Left lobe of liver (tissue), 2 donors: ENCODE data around the gene SCLY. TPM values are rescaled to one million over a fixed set of nuclear protein-coding genes. Genes with fewer than 3 reads are reported as not detected.

Experiments
- ATAC-seq: fragments of 200-7000 bp; cut with Tn5 transposase; one replicate; pipeline ENCODE4 v1.9.1; 2020; ENCODE audit warnings: mild to moderate bottlenecking, moderate library complexity
- DNase-seq: peaks from one replicate; pipeline ENCODE4 v3.0.0-alpha.2; 2020; ENCODE audit warnings: low spot score
- total RNA-seq: library from RNA; stranded (reverse); gene quantifications from one replicate; pipeline ENCODE4 v1.2.1, GENCODE V29; 2021
- donor health status: DM: no; HTN: no; CAD: no; lungs with moderate emphysema.
- donor health status: DM: no; HTN: yes; CAD: no.

The SCLY gene, protein sequence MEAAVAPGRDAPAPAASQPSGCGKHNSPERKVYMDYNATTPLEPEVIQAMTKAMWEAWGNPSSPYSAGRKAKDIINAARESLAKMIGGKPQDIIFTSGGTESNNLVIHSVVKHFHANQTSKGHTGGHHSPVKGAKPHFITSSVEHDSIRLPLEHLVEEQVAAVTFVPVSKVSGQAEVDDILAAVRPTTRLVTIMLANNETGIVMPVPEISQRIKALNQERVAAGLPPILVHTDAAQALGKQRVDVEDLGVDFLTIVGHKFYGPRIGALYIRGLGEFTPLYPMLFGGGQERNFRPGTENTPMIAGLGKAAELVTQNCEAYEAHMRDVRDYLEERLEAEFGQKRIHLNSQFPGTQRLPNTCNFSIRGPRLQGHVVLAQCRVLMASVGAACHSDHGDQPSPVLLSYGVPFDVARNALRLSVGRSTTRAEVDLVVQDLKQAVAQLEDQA
- 40.6 TPM for total RNA-seq

- peak; percentile 99 for DNase-seq
Measured at GRCh38 chr2:238060542-238061314, at the start of gene SCLY. SCLY (plus strand) TSS chr2:238061001; CDS start chr2:238061055, 54 bp downstream.

DNA sequence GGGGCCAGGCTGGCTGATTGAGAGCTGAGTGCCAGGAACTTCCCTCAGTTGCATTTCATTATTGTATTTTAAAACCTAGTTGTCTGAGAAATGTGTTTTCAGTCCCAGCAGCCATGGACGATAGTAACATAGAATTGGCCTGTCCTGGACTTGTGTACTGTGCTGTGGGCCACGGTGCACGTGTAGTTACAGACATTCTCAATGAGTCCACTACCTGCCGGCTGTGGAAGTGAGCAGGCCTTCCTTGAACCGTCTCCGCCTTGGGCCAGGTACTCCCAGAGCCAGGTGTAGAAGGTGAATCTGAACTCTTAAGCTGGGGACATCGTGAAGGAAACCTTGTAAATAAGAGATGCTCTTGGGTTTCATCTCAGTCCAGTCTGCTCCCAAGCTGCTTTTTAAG, 47.0 kb upstream of the SCLY start:
- no peak for DNase-seq

More at GRCh38 chr2:238060542-238061314, at the start of gene SCLY:
- ATAC-seq: peak; percentile 90

DNA sequence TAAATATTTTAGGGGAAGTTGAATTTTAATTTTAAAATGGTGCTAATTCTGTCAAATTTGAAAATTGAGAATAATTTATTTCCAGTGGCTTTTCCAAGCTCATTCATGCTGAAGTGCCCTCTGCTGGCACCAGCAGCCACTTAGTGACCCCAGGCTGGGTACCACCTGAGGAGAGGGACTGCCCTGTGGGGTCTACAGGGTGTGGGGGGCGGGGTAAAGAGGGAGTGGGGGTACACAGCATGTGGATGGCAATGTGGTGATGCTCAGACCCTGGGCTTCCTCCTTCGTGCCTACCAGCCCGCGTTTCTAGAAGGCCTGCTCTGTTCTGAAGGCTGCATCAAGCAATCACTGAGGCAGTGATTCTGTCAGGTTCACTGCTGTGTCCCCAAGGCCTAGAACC, 45.1 kb upstream of the SCLY start:
- no peak for DNase-seq
- no peak for ATAC-seq

More for the DNA sequence above, 47.0 kb upstream of the SCLY start:
- no peak for ATAC-seq

- DNase-seq: no peak
- no peak for ATAC-seq
Measured at GRCh38 chr2:238016526-238016925, 44.3 kb upstream of the SCLY start.

DNA sequence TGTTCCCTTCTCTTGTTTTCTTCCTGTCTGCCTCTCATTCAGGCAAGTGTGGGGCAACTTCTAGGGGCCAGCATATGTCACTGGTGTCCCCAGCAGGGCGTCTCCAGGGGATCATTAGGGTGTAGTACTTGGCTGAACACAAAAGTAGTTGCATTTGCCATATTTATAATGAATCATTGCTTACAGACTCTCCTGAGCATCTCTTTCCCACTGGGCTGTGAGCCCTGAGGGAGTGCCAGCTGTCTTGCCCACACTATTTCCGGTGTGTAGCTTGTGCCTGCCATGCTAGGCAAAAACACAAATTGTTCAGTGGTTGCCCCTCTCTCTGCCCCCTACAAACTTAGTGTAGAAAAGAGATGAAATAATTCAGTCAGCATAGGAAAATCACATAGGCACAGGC, 40.8 kb upstream of the SCLY start:
- no peak for DNase-seq
- ATAC-seq: no peak

- no peak for DNase-seq
- no peak for ATAC-seq
Measured at GRCh38 chr2:238020816-238021215, 40.0 kb upstream of the SCLY start.

GRCh38 chr2:238021327-238021726, 39.5 kb upstream of the SCLY start:
- ATAC-seq (no peak), DNase-seq (no peak)

DNA sequence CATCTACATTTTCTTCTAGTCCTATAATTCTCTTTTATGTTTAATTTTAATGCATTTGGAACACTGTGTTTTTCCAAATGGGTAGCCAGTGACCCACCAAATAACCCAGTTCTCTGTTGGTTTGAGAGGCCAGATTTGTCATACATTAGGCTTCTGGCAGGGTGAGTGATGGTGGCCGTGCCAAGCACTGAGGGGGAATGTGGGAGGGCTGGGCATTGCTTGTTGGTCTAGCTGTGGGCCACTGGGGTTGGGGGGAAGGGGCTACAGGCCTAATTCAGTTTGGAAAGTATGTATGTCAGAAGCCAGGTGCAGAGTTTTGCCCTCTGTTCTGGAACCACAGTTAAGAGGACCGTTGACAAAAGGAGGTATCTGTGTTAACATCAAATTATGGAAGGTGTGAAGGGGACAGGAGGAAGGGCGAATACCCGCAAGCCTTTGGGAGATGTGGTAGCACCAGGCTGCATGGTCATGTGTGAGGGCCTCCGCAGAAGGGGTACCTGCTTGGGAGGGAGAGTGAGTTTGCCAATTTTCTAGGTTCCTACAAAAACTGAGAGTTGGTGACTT, 38.1 kb upstream of the SCLY start:
- DNase-seq: no peak
- ATAC-seq: no peak

DNA sequence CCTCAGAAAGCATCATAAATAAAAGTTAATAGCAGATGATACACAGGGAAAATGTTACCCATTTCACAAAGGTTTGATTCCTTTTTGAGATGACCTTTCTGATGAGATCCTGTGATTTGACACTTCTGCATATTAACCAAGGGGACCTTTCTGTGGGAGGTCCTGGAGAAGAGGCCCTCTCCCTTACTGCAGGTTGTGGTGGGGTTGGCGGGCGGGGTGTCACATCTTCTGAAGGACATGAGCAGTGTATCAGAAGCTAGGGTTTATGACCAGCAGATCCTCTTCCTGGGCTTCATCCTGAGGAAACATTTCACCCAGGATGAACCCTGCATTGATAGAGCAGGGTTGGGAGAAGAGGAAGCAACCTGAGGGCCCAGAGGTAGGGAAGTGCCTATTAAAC, 37.2 kb upstream of the SCLY start:
- DNase-seq (no peak), ATAC-seq (no peak)

- DNase-seq: no peak
- no peak for ATAC-seq
Measured at GRCh38 chr2:238024986-238025385, 35.8 kb upstream of the SCLY start.

DNA sequence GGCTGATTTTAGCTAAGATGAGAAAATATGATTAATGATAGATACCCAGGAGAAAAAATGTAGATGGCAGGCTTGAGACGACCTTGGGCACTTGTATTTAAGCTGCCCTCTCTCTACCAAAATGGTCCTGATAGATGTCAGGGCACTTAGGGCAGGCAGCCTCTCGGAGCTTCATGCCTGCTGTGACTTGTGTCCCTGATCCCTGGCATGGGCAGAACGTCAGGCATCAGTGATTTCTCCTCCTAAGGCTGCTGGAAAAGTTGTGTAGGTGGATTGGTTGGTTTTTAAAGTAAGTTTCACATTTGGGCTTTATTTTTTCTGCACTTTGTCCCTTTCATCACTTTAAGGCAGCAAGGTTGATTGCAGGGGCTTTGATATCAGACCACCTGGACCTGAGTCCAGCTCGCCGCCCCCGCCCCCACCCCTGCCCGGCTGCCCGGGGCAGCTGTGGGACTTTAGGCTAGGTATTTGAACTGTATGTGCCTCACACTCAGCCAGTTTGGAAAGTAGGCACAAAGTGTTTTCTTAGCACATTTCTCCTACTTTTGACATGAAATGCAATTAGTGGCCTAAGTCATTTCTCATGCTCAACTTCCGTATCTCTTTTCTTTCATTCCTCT, 35.0 kb upstream of the SCLY start:
- DNase-seq (no peak), ATAC-seq (no peak)

DNA sequence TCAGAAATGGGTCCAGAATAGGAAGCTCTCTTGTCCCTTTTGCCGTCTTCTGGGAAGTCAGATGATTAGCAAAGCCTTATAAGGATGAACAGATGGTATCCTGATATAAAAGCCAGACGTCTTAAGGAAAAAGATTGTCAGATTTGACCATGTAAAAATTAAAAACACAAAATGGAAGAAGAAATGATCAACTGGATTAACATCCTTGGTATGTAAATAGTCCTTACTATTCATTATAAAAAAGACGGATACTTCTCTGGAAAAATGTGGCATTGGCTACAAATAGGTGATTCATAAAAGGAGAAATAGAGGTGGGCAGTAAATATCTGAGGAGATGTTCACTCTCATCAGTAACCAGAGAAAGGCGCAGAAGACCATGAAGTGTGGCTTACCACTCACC, 33.7 kb upstream of the SCLY start:
- ATAC-seq (no peak), DNase-seq (no peak)

DNA sequence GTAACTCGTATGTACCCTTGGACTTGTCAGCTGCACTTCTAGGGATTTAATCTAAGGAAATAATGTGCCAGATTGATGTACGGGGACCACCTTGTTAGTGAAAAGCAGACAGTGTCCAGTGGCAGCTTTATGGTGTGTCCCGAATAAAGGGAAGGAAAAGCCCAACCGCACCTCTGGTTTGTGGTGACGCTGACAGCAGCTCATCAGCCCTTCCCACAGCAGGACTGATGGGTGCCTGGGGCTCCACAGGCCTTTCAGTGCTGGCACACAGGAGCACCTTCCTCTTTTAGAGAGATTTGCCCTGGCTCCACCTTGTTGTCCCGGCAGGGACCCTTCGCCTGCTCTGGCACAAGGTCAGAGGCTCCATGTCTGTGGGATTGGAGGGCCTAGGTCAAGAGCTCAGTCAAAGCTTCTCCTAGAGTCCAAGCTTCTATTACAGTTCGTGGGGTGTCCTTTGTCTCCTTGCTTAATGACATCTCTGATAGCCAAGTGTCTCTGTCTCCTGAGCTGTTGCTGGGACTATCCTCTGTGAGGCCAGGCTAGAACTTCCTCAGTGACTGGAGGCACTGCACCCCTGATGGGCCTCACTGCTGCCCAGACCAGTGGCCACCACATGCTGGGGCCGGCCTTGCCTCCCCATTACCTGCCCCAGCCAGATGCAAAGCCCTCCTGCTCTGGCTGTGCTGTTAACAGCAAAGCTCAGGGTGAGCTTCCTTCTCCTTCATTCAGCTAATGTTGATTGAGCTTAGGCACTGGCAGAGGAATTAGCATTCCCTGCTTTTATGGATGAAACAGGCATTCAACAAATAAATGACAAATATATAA, 33.0 kb upstream of the SCLY start:
- ATAC-seq: no peak
- DNase-seq: peak; percentile 15

DNA sequence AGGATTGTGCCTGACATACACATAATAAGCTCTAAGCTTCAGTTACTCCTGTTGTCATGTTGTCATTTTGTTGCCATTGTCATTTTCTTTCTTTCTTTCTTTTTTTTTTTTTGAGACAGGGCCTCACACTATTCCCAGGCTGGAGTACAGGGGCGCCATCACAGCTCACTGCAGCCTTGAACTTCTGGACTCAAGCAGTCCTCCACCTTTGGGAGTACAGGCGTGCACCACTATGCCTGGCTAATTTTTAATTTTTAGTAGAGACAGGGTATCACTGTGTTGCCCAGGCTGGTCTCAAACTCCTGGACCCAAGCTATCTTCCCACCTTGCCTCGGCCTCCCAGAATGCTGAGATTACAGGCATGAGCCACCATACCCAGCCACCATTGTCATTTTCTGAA, 30.9 kb upstream of the SCLY start:
- no peak for DNase-seq
- ATAC-seq: no peak

DNA sequence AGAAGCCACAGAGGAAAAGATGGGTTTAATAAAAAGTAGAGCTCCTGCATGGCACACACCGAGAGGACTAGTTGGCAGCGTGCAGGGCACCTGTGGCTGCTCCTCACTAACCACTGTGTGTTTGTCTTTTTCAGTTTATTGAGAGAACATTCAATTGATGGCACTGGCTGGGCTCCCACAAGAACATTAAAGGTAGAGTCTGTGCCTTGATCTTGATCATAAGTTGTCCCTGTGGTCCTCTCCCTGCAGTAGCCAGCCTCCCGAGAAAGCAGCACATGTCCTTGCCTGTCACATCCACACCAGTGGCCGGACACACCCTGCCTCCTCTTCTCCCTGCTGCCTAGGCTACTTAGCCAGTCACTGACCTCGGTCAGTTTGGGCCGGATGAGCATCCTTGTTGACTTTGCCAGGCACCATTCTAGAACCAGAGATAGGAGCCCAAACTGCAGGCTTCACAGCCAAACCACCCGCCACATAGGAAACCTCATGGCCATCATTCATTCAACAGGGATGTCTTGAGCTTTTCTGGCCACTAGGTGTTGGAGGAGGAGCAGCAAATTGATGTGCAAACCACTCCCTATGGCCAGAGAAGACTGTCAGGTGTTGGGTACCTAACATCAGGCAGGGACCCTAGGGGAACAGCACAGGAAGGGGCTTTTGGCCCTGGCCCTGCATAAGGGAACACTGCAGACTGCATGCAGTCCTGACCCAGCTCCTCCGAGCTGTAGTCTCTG, 30.2 kb upstream of the SCLY start:
- ATAC-seq (no peak), DNase-seq (peak; percentile 24)

DNA sequence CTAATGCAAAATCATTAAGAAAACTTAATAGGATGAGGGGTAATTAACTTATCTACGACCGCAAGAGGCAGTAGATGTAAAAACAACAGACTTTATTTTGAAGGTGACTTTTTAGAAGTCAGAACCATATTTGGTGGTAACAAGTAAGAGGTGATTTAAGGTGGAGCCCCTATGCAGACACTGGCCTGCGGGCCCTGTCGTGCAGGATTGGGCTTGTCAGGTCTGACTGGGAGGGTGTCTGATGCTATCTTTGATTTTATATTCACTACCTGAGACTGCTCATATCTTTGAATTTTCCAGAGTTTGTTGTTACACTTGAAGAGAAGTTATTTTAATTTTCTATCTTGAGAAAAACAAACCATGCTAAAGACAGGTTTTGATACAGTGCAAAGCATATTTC, 29.1 kb upstream of the SCLY start:
- DNase-seq (no peak), ATAC-seq (no peak)

- ATAC-seq: no peak
- peak; percentile 30 for DNase-seq
Measured at GRCh38 chr2:238032755-238033337, 28.0 kb upstream of the SCLY start.

DNA sequence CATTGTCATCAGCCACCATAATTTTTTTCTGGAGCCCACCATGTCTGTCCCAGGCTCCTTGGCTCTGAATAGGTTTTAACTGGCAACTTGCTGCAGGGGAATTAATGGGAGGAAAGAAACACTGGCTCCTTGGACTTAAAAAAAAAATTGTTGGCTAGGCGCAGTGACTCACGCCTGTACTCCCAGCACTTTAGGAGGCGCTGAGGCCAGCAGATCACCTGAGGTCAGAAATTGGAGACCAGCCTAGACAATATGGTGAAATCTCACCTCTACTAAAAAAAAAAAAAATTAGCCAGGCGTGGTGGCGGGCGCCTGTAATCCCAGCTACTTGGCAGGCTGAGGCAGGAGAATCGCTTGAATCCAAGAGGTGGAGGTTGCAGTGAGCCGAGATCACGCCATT, 26.8 kb upstream of the SCLY start:
- ATAC-seq: peak; percentile 38
- DNase-seq: peak; percentile 39

DNA sequence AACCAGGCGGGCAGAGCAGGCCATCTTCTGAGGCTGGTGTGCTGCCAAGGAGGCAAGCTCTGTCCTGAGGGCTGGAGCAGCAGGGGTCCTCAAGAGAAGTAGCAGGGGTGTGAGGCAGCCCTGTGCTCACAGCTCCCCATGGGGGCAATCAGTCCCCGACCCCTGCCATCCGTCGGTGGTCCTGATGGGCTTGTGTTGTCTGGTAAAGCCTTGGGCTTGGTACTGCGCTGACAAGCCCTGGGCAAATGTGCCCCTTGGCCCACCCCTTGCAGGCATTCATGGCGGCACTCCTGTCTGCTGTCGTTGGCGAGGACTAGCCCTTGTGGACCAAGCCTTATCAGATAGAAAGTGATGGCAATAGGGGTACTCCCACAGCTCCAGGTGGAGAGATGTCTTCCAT, 22.6 kb upstream of the SCLY start:
- DNase-seq (peak; percentile 32), ATAC-seq (no peak)
